H1 (cell line): ENCODE measurements around the gene ZNF385C. TPM values are rescaled to one million over a fixed set of nuclear protein-coding genes. Genes with fewer than 3 reads are reported as not detected.
A peak's percentile ranks its signal among the peaks of the same experiment; 100 is the strongest.

Experiments
- CTCF ChIA-PET: fragments of 300-600 bp; sonication (Branson Sonifier 250); formaldehyde crosslinking; loops from one replicate; lab custom pipeline; 2021; ENCODE audit not compliant: partially characterized antibody; lab: Charles Lee
- POLR2A ChIA-PET: fragments of 300-600 bp; sonication (Branson Sonifier 250); formaldehyde crosslinking; loops from one replicate; lab custom pipeline; 2021; ENCODE audit warnings: inconsistent platforms; ENCODE audit not compliant: partially characterized antibody; lab: Charles Lee
- DNase-seq, 2 experiments: peaks; one replicate each; pipeline versions ENCODE4 v3.0.0 to v3.0.0-alpha.2; 2010 to 2022; ENCODE audit warnings: low spot score in 2 of 2, low read depth in 1 of 2, mixed read lengths in 1 of 2
- FAIRE-seq: peaks from 2 replicates; lab custom pipeline; 2011; peaks lifted over from hg19 to GRCh38; lab: Jason Lieb, UNC
- H2AFZ ChIP-seq: 2 replicates; pipeline ENCODE4 v1.8.1; 2012; ENCODE audit warnings: low read length, inconsistent platforms
- H2AK5ac ChIP-seq: 2 replicates; pipeline ENCODE4 v1.6.1; 2013; ENCODE audit warnings: low read depth, low read length
- H2BK120ac ChIP-seq: replicated peaks from 2 replicates; pipeline ENCODE3; 2013; ENCODE audit warnings: low read depth, low read length, inconsistent platforms
- H2BK12ac ChIP-seq: 2 replicates; pipeline ENCODE4 v1.6.1; 2013; ENCODE audit warnings: low read depth, low read length
- H2BK15ac ChIP-seq: 2 replicates; pipeline ENCODE4 v1.6.1; 2013; ENCODE audit warnings: low read length
- H2BK20ac ChIP-seq: 2 replicates; pipeline ENCODE4 v1.6.1; 2013; ENCODE audit warnings: low read length
- H2BK5ac ChIP-seq: 2 replicates; pipeline ENCODE4 v1.6.1; 2013; ENCODE audit warnings: low read depth, low read length
- H3K14ac ChIP-seq: 2 replicates; pipeline ENCODE4 v1.6.1; 2013; ENCODE audit warnings: inconsistent platforms; ENCODE audit not compliant: insufficient read length
- H3K18ac ChIP-seq: 2 replicates; pipeline ENCODE4 v1.6.1; 2013; ENCODE audit warnings: low read length; ENCODE audit errors: extremely low read depth
- H3K23ac ChIP-seq: 2 replicates; pipeline ENCODE4 v1.6.1; 2013; ENCODE audit warnings: inconsistent platforms; ENCODE audit not compliant: insufficient read length
- H3K23me2 ChIP-seq: 2 replicates; pipeline ENCODE4 v1.6.1; 2013; ENCODE audit warnings: low read depth, low read length
- H3K27ac ChIP-seq: 2 replicates; pipeline ENCODE4 v1.6.1; 2011; ENCODE audit warnings: low read depth, low read length, inconsistent platforms
- H3K27me3 ChIP-seq, 4 experiments: replicated peaks in 1 of 4; 1 replicate in 1 of 4; 2 replicates in 3 of 4; pipeline versions ENCODE4 v1.6.1 to v1.8.1; 2011 to 2013; ENCODE audit warnings: low read length in 3 of 4, mild to moderate bottlenecking in 3 of 4, inconsistent platforms in 2 of 4, mixed read lengths in 2 of 4, moderate library complexity in 1 of 4; ENCODE audit not compliant: control insufficient read depth in 3 of 4, insufficient read depth in 3 of 4; ENCODE audit errors: extremely low read depth in 1 of 4
- H3K36me3 ChIP-seq, 4 experiments: 2 replicates each; pipeline versions ENCODE4 v1.6.1 to v1.8.1; 2011 to 2013; ENCODE audit warnings: mild to moderate bottlenecking in 4 of 4, low read length in 3 of 4, moderate library complexity in 2 of 4, control low read depth in 1 of 4, inconsistent platforms in 1 of 4; ENCODE audit not compliant: insufficient read depth in 4 of 4, control insufficient read depth in 2 of 4
- H3K4ac ChIP-seq: replicated peaks from 2 replicates; pipeline ENCODE3; 2013; ENCODE audit warnings: low read length, low read depth, mixed read lengths, inconsistent platforms; ENCODE audit not compliant: insufficient read length
- H3K4me1 ChIP-seq, 4 experiments: replicated peaks in 1 of 4; 1 replicate in 1 of 4; 2 replicates in 3 of 4; pipeline versions ENCODE4 v1.6.1 to v1.8.1; 2011 to 2013; ENCODE audit warnings: low read length in 3 of 4, inconsistent platforms in 2 of 4, mixed read lengths in 1 of 4; ENCODE audit not compliant: insufficient read depth in 4 of 4, control insufficient read depth in 3 of 4
- H3K4me2 ChIP-seq, 2 experiments: 2 replicates each; pipeline versions ENCODE4 v1.6.1 to v1.8.1; 2011 to 2013; ENCODE audit warnings: low read depth in 2 of 2, low read length in 2 of 2, control low read depth in 1 of 2, inconsistent platforms in 1 of 2, mild to moderate bottlenecking in 1 of 2; ENCODE audit not compliant: insufficient read depth in 1 of 2
- H3K4me3 ChIP-seq, 4 experiments: fragments of 200-600, 300-600 bp in 1 of 4; sonication (generic), shearing (Covaris generic), sonication (Bioruptor Twin) in 1 of 4; 2 replicates each; pipeline versions ENCODE4 v1.5.1 to v1.8.1; 2011 to 2016; ENCODE audit warnings: low read length in 4 of 4, low read depth in 3 of 4, control low read depth in 2 of 4, inconsistent platforms in 2 of 4, mild to moderate bottlenecking in 2 of 4, mixed read lengths in 1 of 4, moderate library complexity in 1 of 4; ENCODE audit not compliant: insufficient read depth in 2 of 4; ENCODE audit errors: extremely low read depth in 1 of 4
- H3K56ac ChIP-seq: replicated peaks from 2 replicates; pipeline ENCODE3; 2013; ENCODE audit warnings: low read depth, mild to moderate bottlenecking, mixed read lengths, low read length, inconsistent platforms; ENCODE audit not compliant: insufficient read length
- H3K79me1 ChIP-seq: 2 replicates; pipeline ENCODE4 v1.6.1; 2013; ENCODE audit warnings: low read depth, low read length, control low read depth
- H3K79me2 ChIP-seq, 2 experiments: 2 replicates each; pipeline versions ENCODE4 v1.6.1 to v1.8.1; 2012 to 2013; ENCODE audit warnings: low read length in 2 of 2, mild to moderate bottlenecking in 2 of 2, inconsistent platforms in 1 of 2; ENCODE audit not compliant: insufficient read depth in 2 of 2, control insufficient read depth in 1 of 2
- H3K9ac ChIP-seq, 4 experiments: replicated peaks in 1 of 4; 1 replicate in 1 of 4; 2 replicates in 3 of 4; pipeline versions ENCODE4 v1.6.1 to v1.8.1; 2011 to 2013; ENCODE audit warnings: low read depth in 3 of 4, low read length in 3 of 4, control low read depth in 2 of 4, mild to moderate bottlenecking in 2 of 4, moderate library complexity in 2 of 4, inconsistent platforms in 1 of 4; ENCODE audit errors: extremely low read depth in 1 of 4
- H3K9me3 ChIP-seq, 2 experiments: 2 replicates each; pipeline versions ENCODE4 v1.6.1 to v1.8.1; 2012 to 2013; ENCODE audit warnings: mild to moderate bottlenecking in 2 of 2, moderate library complexity in 2 of 2, control low read depth in 1 of 2, inconsistent platforms in 1 of 2, low read depth in 1 of 2, low read length in 1 of 2, mixed read lengths in 1 of 2; ENCODE audit not compliant: insufficient read depth in 2 of 2
- H4K20me1 ChIP-seq, 2 experiments: replicated peaks in 1 of 2; 2 replicates each; pipeline versions ENCODE3 to v1.8.1; 2011 to 2013; ENCODE audit warnings: inconsistent platforms in 2 of 2, low read length in 2 of 2, mild to moderate bottlenecking in 1 of 2; ENCODE audit not compliant: insufficient read depth in 2 of 2, control insufficient read depth in 1 of 2
- H4K5ac ChIP-seq: 2 replicates; pipeline ENCODE4 v1.6.1; 2013; ENCODE audit warnings: low read length, low read depth, mixed read lengths, inconsistent platforms; ENCODE audit not compliant: insufficient read length
- H4K8ac ChIP-seq: 2 replicates; pipeline ENCODE4 v1.8.0; 2013; ENCODE audit warnings: mild to moderate bottlenecking, moderate library complexity, low read length, inconsistent platforms; ENCODE audit not compliant: insufficient read depth; ENCODE audit errors: extremely low read depth
- H4K91ac ChIP-seq: replicated peaks from 2 replicates; pipeline ENCODE3; 2013; ENCODE audit warnings: low read length, mixed read lengths, inconsistent platforms; ENCODE audit not compliant: insufficient read length
- POU5F1 ChIP-seq: IDR thresholded peaks from 2 replicates; pipeline ENCODE4 v1.6.1; 2011; ENCODE audit warnings: low read depth, mild to moderate bottlenecking, low read length, moderate library complexity
- SIN3A ChIP-seq, 2 experiments: IDR thresholded peaks in 1 of 2; conservative IDR thresholded peaks in 1 of 2; 2 replicates each; pipeline ENCODE4 v1.6.1; 2011 to 2012; ENCODE audit warnings: low read length in 2 of 2, improper control_type of control experiment in 1 of 2, low read depth in 1 of 2, mild to moderate bottlenecking in 1 of 2
- WGBS, 2 experiments: shearing (Covaris generic) in 1 of 2; methylation state at CpG; one replicate each; pipeline versions ENCODE4 v1.1.6 to v1.1.7; 2013 to 2015; ENCODE audit warnings: low lambda C conversion rate in 2 of 2, mixed read lengths in 2 of 2, inconsistent platforms in 1 of 2, low coverage in 1 of 2, missing lambda C conversion rate in 1 of 2; ENCODE audit not compliant: insufficient replicate concordance in 2 of 2, insufficient coverage in 1 of 2, insufficient read length in 1 of 2; ENCODE audit errors: extremely low coverage in 1 of 2, missing lambda C conversion rate in 1 of 2; 5-methylcytosine and 5-hydroxymethylcytosine counted together
- polyA plus RNA-seq, 7 experiments: library from polyadenylated mRNA; depleted of rRNA in 3 of 7; stranded (reverse) in 5 of 7; unstranded in 2 of 7; fragments of >200 nt in 5 of 7; fragments of 200-250 nt in 2 of 7; gene quantifications; 1 replicate in 5 of 7; 2 replicates in 1 of 7; 4 replicates in 1 of 7; pipeline versions ENCODE4 v1.2.1 to v1.2.3, GENCODE V29; 2011 to 2013; ENCODE audit warnings: missing spikeins in 2 of 7, mixed read lengths in 2 of 7
- total RNA-seq: library from RNA; stranded (reverse); fragmentation: NEBNext Ultra II Directional; extraction: Animal tissue kit (Norgen Biotek cat#: 25700); gene quantifications from 2 replicates; pipeline ENCODE4 v1.2.1, GENCODE V29; 2021

ZNF385C gene
- total and polyA plus RNA-seq, 2 of the 8 experiments (the other 6 are each of a cell fraction or from before 2014, with no cell fraction given) = 3.9 to 6.1 TPM

DNA sequence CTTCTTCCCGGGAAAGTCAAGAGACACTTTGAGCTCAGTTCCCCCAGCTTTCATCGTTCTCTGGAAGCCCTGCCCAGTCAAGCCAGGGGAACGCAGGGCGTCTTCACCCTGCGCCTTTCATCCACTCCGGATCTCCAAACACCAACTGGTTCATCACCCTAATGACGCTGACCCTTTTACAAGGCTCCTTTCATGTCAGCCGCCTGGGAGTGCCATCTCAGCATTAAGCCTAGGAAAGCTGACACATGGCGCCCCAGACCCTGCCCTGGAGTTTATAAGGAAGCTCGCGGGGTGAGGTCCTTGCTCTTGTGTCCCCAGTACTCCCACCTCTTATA is 80.4 kb downstream of the ZNF385C start:
- Histone ChIP-seq H2BK120ac (no peak overlapping the region), H3K23ac (no peak overlapping the region), H3K4me2 (peak overlapping the region; percentile 90), H3K23me2 (peaks cover 19% of the 10 kb centered on the region), H3K27me3 (no peaks in the 10 kb centered on the region), H2AK5ac (peak overlapping the region; percentile 17; the same call in 1 of the 2 replicates), H3K9me3 (no peaks in the 10 kb centered on the region), H2BK5ac (peak overlapping the region; percentile 30), H3K36me3 (peaks cover 0 to 15% (median 6%) of the 10 kb centered on the region in 4 experiments; a peak in 4 of 8 replicates), H3K4me1 (peaks cover 4 to 11% (median 8%) of the 10 kb centered on the region in 4 experiments), H3K4me3 (peak overlapping the region; percentile 85 to 99 (median 96)), H2AFZ (peak overlapping the region; percentile 18), H2BK12ac (0 out of 2 replicates have a peak overlapping the region, but pooled peaks have one; percentile 11), H2BK20ac (no peak overlapping the region), H3K4ac (peak overlapping the region; percentile 40), H4K8ac (no peak overlapping the region; the same call in none of the 2 replicates), H4K20me1 (no peaks in the 10 kb centered on the region), H2BK15ac (no peak overlapping the region), H3K9ac (peak overlapping the region in 3 of 4 experiments; percentile 57 to 99 (median 98); a peak in 6 of 7 replicates), H4K91ac (no peak overlapping the region), H3K14ac (no peak overlapping the region), H3K79me2 (peaks cover 24 to 57% of the 10 kb centered on the region in 2 experiments), H3K79me1 (no peaks in the 10 kb centered on the region), H3K18ac (peak overlapping the region; percentile 79; the same call in 1 of the 2 replicates), H3K56ac (peak overlapping the region; percentile 1), H3K27ac (peak overlapping the region; percentile 98), H4K5ac (peak overlapping the region; percentile 31)
- ChIA-PET CTCF (interaction anchor here (0.7 to 38.8 kb wide), 21 partner anchors 9 to 163 kb away, joined by 3 to 1084 read pairs (median 3); partner anchors contain the start of genes DHX58, HSPB9, KAT2A and KCNH4), POLR2A (interaction anchor here (0.7 to 6.2 kb wide), 33 partner anchors 8 to 661 kb away, joined by 3 to 67 read pairs (median 5); partner anchors contain the start of genes ACLY, C17orf113, CNP and EIF1)
- TF ChIP-seq POU5F1 (no peak), SIN3A (conservative IDR thresholded peaks at IDR 0.05 in 1 of 2, IDR thresholded peaks at IDR 0.05 in 1 of 2; ENCODE audit: low read depth in 1 of 2, low read length in 2 of 2) (0 out of 4 replicates have a peak, but pooled peaks of 1 of the 2 experiments have one; percentile 10)
- no peak for FAIRE-seq
- 11% methylated on average over 11 of the region's 11 CpGs; no CpG with 5 or more reads in 1 of the 2 experiments for WGBS, 2 experiments
- no peak for DNase-seq
